Colonic mucosa (tissue), 4 donors: ENCODE data around the gene IGFBP1. TPM values are rescaled to one million over a fixed set of nuclear protein-coding genes. Genes with fewer than 3 reads are reported as not detected.

Experiments used
- DNase-seq: peaks from one replicate; pipeline ENCODE4 v3.0.0-alpha.2; 2020
- H3K27ac ChIP-seq: fragments of 200-600 bp; one replicate; pipeline ENCODE4 v1.8.0; 2021
- H3K27me3 ChIP-seq: fragments of 200-600 bp; one replicate; pipeline ENCODE4 v1.8.0; 2021
- H3K36me3 ChIP-seq: fragments of 200-600 bp; one replicate; pipeline ENCODE4 v1.8.0; 2021
- H3K4me1 ChIP-seq: fragments of 200-600 bp; one replicate; pipeline ENCODE4 v1.8.0; 2021; ENCODE audit warnings: mild to moderate bottlenecking
- H3K4me3 ChIP-seq: fragments of 200-600 bp; one replicate; pipeline ENCODE4 v1.8.0; 2021
- H3K9ac ChIP-seq, 2 donors: one replicate each; pipeline ENCODE4 v1.7.0; 2013; ENCODE audit warnings: control low read depth in 2 of 2, low read depth in 2 of 2, low read length in 2 of 2
- H3K9me3 ChIP-seq: fragments of 200-600 bp; one replicate; pipeline ENCODE4 v1.8.0; 2021
- CTCF ChIP-seq: fragments of 200-600 bp; IDR thresholded peaks from one replicate; pipeline ENCODE4 v1.8.0; 2022; ENCODE audit warnings: antibody characterized with exemption, mild to moderate bottlenecking
- intact Hi-C: fragments of 100-400 bp; cut with DNase I; formaldehyde crosslinking; loops from one replicate; pipeline ENCODE4 v1.14.1; 2022
- total RNA-seq, 2 donors: library from RNA; stranded (reverse); fragmentation: NEBNext Ultra II Directional in 1 of 2; extraction: Animal tissue kit (Norgen Biotek cat#: 25700) in 1 of 2; gene quantifications; one replicate each; pipeline ENCODE4 v1.2.1, GENCODE V29; 2021
- donor health status: healthy.
- donor health status: DM: no; HTN: no; CAD: no.
- donor health status: DM: no; HTN: no; CAD: no.

Gene IGFBP1
- total RNA-seq, 2 donors from 2014 or later, result 0.49 TPM; not detected in 1

GRCh38 chr7:45909561-45909960 lies 21.3 kb downstream of the IGFBP1 start:
- no peak for DNase-seq
- H3K36me3 ChIP-seq, result no peaks in the 10 kb centered on the region
- H3K27me3 ChIP-seq, result no peaks in the 10 kb centered on the region
- no peak overlapping the region for H3K27ac ChIP-seq
- H3K9ac ChIP-seq, result no peak overlapping the region
- TF ChIP-seq CTCF, result no peak
- H3K4me3 ChIP-seq, result no peak overlapping the region
- H3K9me3 ChIP-seq, result no peaks in the 10 kb centered on the region
- intact Hi-C loops, result no loop called here
- H3K4me1 ChIP-seq, result no peaks in the 10 kb centered on the region

GRCh38 chr7:45910855-45911254 lies 22.6 kb downstream of the IGFBP1 start:
- Histone ChIP-seq H3K9me3 (no peaks in the 10 kb centered on the region), H3K4me3 (no peak overlapping the region), H3K9ac (no peak overlapping the region), H3K4me1 (no peaks in the 10 kb centered on the region), H3K36me3 (no peaks in the 10 kb centered on the region), H3K27ac (no peak overlapping the region), H3K27me3 (no peaks in the 10 kb centered on the region)
- TF ChIP-seq CTCF, result no peak
- no peak for DNase-seq
- intact Hi-C loops, result no loop called here

GRCh38 chr7:45911311-45911710 lies 23.0 kb downstream of the IGFBP1 start:
- intact Hi-C loops, result no loop called here
- TF ChIP-seq CTCF, result no peak
- no peak for DNase-seq
- H3K9ac ChIP-seq, result no peak overlapping the region
- no peaks in the 10 kb centered on the region for H3K36me3 ChIP-seq
- no peaks in the 10 kb centered on the region for H3K27me3 ChIP-seq
- no peak overlapping the region for H3K27ac ChIP-seq
- no peaks in the 10 kb centered on the region for H3K4me1 ChIP-seq
- no peaks in the 10 kb centered on the region for H3K9me3 ChIP-seq
- no peak overlapping the region for H3K4me3 ChIP-seq

GRCh38 chr7:45912972-45913371 lies 24.7 kb downstream of the IGFBP1 start:
- no peak for DNase-seq
- no peaks in the 10 kb centered on the region for H3K9me3 ChIP-seq
- TF ChIP-seq CTCF, result no peak
- no peaks in the 10 kb centered on the region for H3K4me1 ChIP-seq
- no peaks in the 10 kb centered on the region for H3K36me3 ChIP-seq
- no peak overlapping the region for H3K27ac ChIP-seq
- intact Hi-C loops, result no loop called here
- H3K4me3 ChIP-seq, result no peak overlapping the region
- H3K27me3 ChIP-seq, result no peaks in the 10 kb centered on the region
- H3K9ac ChIP-seq, result no peak overlapping the region

GRCh38 chr7:45914911-45915310 lies 26.6 kb downstream of the IGFBP1 start:
- H3K4me1 ChIP-seq, result no peaks in the 10 kb centered on the region
- peaks cover 9% of the 10 kb centered on the region for H3K27me3 ChIP-seq
- H3K9ac ChIP-seq, result no peak overlapping the region
- H3K9me3 ChIP-seq, result no peaks in the 10 kb centered on the region
- intact Hi-C loops, result loop anchor here (5.0 kb wide), 2 partner anchors 437 to 1337 kb away; no protein-coding TSS in a partner anchor
- no peak for TF ChIP-seq CTCF
- H3K36me3 ChIP-seq, result no peaks in the 10 kb centered on the region
- no peak overlapping the region for H3K27ac ChIP-seq
- DNase-seq, result no peak
- no peak overlapping the region for H3K4me3 ChIP-seq
